Peyer's patch (tissue), 4 donors: ENCODE measurements around the gene EZH1.

Source experiments
- POLR2A ChIP-seq, 2 donors: fragments of 450-650 bp; IDR thresholded peaks; one replicate each; pipeline ENCODE4 v1.5.1; 2017; ENCODE audit warnings: antibody characterized with exemption in 2 of 2, mild to moderate bottlenecking in 2 of 2, moderate library complexity in 2 of 2
- TF ChIP-seq, protein P1 (sequence below), 6 experiments: fragments of 450-650 bp in 4 of 6; fragments of 200-600 bp in 2 of 6; sonication (generic) in 1 of 6; IDR thresholded peaks; one replicate each; pipeline ENCODE4 v1.5.1; 2017 to 2019; ENCODE audit warnings: antibody characterized with exemption in 6 of 6, mild to moderate bottlenecking in 3 of 6, moderate library complexity in 1 of 6

DNA sequence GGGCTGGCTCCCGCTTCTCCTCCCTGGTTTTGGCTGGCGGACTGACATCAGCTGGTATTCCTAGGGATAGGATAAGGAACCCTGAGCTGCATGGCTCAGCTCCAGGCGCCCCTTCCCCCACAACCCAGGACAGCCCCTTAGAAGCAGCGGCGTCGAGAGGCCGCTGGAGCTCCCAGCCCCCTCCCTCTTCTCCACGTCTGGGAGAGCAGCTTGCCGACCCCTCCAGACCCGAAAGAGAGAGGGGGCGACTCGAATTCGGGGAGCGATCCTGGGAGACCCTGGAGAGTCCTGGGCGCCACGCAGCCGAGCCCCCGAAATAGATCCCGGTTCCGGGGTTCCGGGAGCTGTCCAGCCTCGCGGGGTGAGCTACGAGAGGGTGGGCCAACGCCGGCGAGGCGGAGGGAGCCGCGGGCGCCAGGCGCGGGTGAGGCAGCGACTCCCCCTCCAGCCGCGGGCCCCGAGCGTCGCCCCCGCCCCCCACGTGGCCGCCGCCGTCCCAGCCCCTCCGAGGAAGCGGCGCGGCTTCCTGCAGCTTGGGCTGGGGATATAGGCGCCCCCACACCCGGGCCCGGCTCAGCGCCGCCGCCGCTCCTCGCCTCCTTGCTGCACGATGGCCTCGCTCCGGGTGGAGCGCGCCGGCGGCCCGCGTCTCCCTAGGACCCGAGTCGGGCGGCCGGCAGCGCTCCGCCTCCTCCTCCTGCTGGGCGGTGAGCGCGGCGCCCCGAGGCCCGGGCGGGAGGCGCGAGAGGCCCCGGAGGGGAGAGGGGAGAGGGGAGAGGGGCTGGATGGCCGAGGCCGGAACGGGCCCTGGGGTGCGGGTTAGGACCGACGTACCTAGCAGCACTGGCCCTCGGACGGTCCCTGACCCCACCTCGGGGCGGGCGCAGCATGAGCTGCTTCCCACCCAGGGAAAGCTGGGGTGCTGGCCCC lies 16.1 kb upstream of the EZH1 start, which contains the start of gene RAMP2:
- TF ChIP-seq, protein P1, sequence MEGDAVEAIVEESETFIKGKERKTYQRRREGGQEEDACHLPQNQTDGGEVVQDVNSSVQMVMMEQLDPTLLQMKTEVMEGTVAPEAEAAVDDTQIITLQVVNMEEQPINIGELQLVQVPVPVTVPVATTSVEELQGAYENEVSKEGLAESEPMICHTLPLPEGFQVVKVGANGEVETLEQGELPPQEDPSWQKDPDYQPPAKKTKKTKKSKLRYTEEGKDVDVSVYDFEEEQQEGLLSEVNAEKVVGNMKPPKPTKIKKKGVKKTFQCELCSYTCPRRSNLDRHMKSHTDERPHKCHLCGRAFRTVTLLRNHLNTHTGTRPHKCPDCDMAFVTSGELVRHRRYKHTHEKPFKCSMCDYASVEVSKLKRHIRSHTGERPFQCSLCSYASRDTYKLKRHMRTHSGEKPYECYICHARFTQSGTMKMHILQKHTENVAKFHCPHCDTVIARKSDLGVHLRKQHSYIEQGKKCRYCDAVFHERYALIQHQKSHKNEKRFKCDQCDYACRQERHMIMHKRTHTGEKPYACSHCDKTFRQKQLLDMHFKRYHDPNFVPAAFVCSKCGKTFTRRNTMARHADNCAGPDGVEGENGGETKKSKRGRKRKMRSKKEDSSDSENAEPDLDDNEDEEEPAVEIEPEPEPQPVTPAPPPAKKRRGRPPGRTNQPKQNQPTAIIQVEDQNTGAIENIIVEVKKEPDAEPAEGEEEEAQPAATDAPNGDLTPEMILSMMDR (IDR thresholded peaks at IDR 0.05): no peak
- TF ChIP-seq POLR2A (IDR thresholded peaks at IDR 0.05): no peak
